Measurements from ENCODE around the gene CLIC6.
A peak's percentile ranks its signal among the peaks of the same experiment; 100 is the strongest.

The CLIC6 gene

DNA sequence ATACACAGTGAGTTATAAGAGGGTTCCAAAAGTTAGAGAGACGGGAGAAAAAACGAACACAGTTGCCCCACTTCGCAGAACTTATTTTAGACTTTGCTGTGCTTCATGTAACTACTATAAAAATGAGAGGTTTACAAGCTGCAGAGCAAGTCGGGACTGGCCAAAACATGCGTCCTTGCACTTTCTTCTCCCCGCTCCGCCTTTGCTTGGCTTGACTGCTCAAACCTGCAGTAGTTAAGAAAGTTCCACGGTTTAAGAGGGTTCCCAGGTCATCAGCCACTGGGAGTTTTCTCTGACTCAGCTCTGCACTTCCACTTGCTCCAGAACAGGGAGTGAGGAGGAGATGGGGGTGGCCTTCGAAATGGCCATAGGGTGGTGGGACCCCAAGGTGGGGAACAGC lies 36.2 kb downstream of the CLIC6 start:
- Histone ChIP-seq H3K14ac (ENCODE audit: low read length in 2 of 2) (no peak overlapping the region), H3K23ac (ENCODE audit: low read length in 2 of 2) (no peak overlapping the region), H3K36me3 (ENCODE audit: control insufficient read depth in 1 of 2, insufficient read depth in 2 of 2, low read depth in 1 of 2, low read length in 2 of 2) (no peaks in the 10 kb centered on the region), H3K27ac (ENCODE audit: low read length, poor library complexity, severe bottlenecking) (no peak overlapping the region), H3K4me3 (ENCODE audit: insufficient read depth in 1 of 2, low read depth in 1 of 2, low read length in 2 of 2) (peak overlapping the region in 1 of 2 experiments; percentile 42), H2BK15ac (ENCODE audit: low read depth, poor library complexity, severe bottlenecking) (no peak overlapping the region), H4K91ac (ENCODE audit: low read length) (no peak overlapping the region), H2AK5ac (ENCODE audit: low read length, severe bottlenecking) (no peak overlapping the region), H2BK5ac (ENCODE audit: low read depth, low read length, poor library complexity, severe bottlenecking) (no peak overlapping the region), H3K4ac (ENCODE audit: low read depth in 1 of 2, low read length in 2 of 2) (no peak overlapping the region), H3K9me3 (ENCODE audit: control insufficient read depth, low read length) (no peaks in the 10 kb centered on the region), H3K27me3 (ENCODE audit: control insufficient read depth in 1 of 2, insufficient read depth in 1 of 2, low read length in 2 of 2) (peaks cover 0 to 50% of the 10 kb centered on the region in 2 experiments), H4K8ac (ENCODE audit: low read length) (no peak overlapping the region), H3K9ac (ENCODE audit: low read length) (peak overlapping the region; percentile 85), H3K79me1 (replicated peaks; ENCODE audit: low read length, poor library complexity, severe bottlenecking) (no peaks in the 10 kb centered on the region), H2AFZ (ENCODE audit: low read depth, low read length) (no peak overlapping the region), H2BK12ac (ENCODE audit: low read length in 2 of 2) (no peak overlapping the region), H3K4me2 (ENCODE audit: low read length, poor library complexity, severe bottlenecking) (no peak overlapping the region), H2BK120ac (ENCODE audit: low read depth, low read length) (no peak overlapping the region), H3K18ac (ENCODE audit: low read depth in 1 of 2, low read length in 2 of 2) (no peak overlapping the region), H3K4me1 (ENCODE audit: control insufficient read depth, insufficient read depth, low read depth, low read length) (peaks cover 2% of the 10 kb centered on the region)
- no peak for DNase-seq
- WGBS: 89% methylated on average over 9 of the region's 9 CpGs

DNA sequence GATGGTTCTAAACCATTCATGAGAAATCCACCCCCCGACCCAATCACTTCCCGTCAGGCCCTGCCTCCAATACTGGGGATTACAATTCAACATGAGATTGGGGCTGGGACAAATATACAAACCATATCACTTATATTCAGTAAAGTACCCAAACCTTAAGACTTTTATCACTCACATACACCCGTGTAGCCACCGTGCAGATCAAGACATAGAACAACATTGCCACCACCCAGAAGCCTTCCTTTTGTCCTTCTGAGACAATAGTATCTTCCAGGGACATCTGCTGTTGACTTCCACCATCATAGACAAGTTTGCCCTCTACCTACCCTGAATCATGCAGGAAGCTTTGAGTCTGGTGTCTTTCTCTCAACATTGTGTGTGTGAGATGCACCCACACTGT lies 37.5 kb downstream of the CLIC6 start:
- H3K79me1 ChIP-seq (replicated peaks; ENCODE audit: low read length, poor library complexity, severe bottlenecking): no peaks in the 10 kb centered on the region

DNA sequence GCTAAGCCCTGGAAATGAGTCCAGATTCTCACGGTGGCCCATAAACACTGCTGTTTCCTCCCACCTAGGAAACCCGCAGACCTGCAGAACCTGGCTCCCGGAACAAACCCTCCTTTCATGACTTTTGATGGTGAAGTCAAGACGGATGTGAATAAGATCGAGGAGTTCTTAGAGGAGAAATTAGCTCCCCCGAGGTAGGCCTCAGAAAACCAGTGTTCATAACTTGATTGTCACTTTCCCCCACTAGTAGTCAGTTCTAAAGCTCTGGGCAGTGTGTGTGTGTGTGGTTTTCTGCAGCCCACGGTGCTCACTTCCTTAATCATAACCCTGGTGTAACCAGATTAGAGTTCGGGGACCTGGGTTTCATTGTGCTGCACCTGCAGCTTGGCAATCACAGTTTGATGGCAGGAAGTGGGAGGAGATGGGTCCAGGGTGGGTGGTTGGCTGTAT lies 39.1 kb downstream of the CLIC6 start:
- Histone ChIP-seq H3K9me3 (ENCODE audit: control insufficient read depth, low read length) (no peaks in the 10 kb centered on the region), H3K4me2 (ENCODE audit: low read length, poor library complexity, severe bottlenecking) (no peak overlapping the region), H3K4me1 (ENCODE audit: control insufficient read depth, insufficient read depth, low read depth, low read length) (no peaks in the 10 kb centered on the region), H3K4me3 (ENCODE audit: insufficient read depth in 1 of 2, low read depth in 1 of 2, low read length in 2 of 2) (no peak overlapping the region), H3K18ac (ENCODE audit: low read depth in 1 of 2, low read length in 2 of 2) (no peak overlapping the region), H3K79me1 (replicated peaks; ENCODE audit: low read length, poor library complexity, severe bottlenecking) (no peaks in the 10 kb centered on the region), H2BK12ac (ENCODE audit: low read length in 2 of 2) (no peak overlapping the region), H4K91ac (ENCODE audit: low read length) (no peak overlapping the region), H2BK120ac (ENCODE audit: low read depth, low read length) (no peak overlapping the region), H2BK5ac (ENCODE audit: low read depth, low read length, poor library complexity, severe bottlenecking) (no peak overlapping the region), H3K27ac (ENCODE audit: low read length, poor library complexity, severe bottlenecking) (no peak overlapping the region), H4K8ac (ENCODE audit: low read length) (no peak overlapping the region), H2AFZ (ENCODE audit: low read depth, low read length) (no peak overlapping the region), H3K27me3 (ENCODE audit: control insufficient read depth in 1 of 2, insufficient read depth in 1 of 2, low read length in 2 of 2) (peaks cover 0 to 52% of the 10 kb centered on the region in 2 experiments), H3K14ac (ENCODE audit: low read length in 2 of 2) (no peak overlapping the region), H2BK15ac (ENCODE audit: low read depth, poor library complexity, severe bottlenecking) (no peak overlapping the region), H2AK5ac (ENCODE audit: low read length, severe bottlenecking) (no peak overlapping the region), H3K23ac (ENCODE audit: low read length in 2 of 2) (no peak overlapping the region), H3K4ac (ENCODE audit: low read depth in 1 of 2, low read length in 2 of 2) (no peak overlapping the region), H3K9ac (ENCODE audit: low read length) (no peak overlapping the region), H3K36me3 (ENCODE audit: control insufficient read depth in 1 of 2, insufficient read depth in 2 of 2, low read depth in 1 of 2, low read length in 2 of 2) (no peaks in the 10 kb centered on the region)
- no peak for DNase-seq
- WGBS: 86% methylated on average over 8 of the region's 8 CpGs

More for the DNA sequence above, 37.5 kb downstream of the CLIC6 start:
- Histone ChIP-seq H2AFZ (ENCODE audit: low read depth, low read length) (no peak overlapping the region), H3K4me2 (ENCODE audit: low read length, poor library complexity, severe bottlenecking) (no peak overlapping the region), H4K8ac (ENCODE audit: low read length) (no peak overlapping the region), H3K4me3 (ENCODE audit: insufficient read depth in 1 of 2, low read depth in 1 of 2, low read length in 2 of 2) (no peak overlapping the region), H3K9ac (ENCODE audit: low read length) (no peak overlapping the region), H3K18ac (ENCODE audit: low read depth in 1 of 2, low read length in 2 of 2) (no peak overlapping the region), H3K23ac (ENCODE audit: low read length in 2 of 2) (no peak overlapping the region), H2BK5ac (ENCODE audit: low read depth, low read length, poor library complexity, severe bottlenecking) (no peak overlapping the region), H3K27ac (ENCODE audit: low read length, poor library complexity, severe bottlenecking) (no peak overlapping the region), H2BK12ac (ENCODE audit: low read length in 2 of 2) (no peak overlapping the region), H2AK5ac (ENCODE audit: low read length, severe bottlenecking) (no peak overlapping the region), H4K91ac (ENCODE audit: low read length) (no peak overlapping the region), H3K14ac (ENCODE audit: low read length in 2 of 2) (no peak overlapping the region), H3K9me3 (ENCODE audit: control insufficient read depth, low read length) (no peaks in the 10 kb centered on the region), H3K4me1 (ENCODE audit: control insufficient read depth, insufficient read depth, low read depth, low read length) (peaks cover 2% of the 10 kb centered on the region), H3K36me3 (ENCODE audit: control insufficient read depth in 1 of 2, insufficient read depth in 2 of 2, low read depth in 1 of 2, low read length in 2 of 2) (no peaks in the 10 kb centered on the region), H3K27me3 (ENCODE audit: control insufficient read depth in 1 of 2, insufficient read depth in 1 of 2, low read length in 2 of 2) (peaks cover 0 to 50% of the 10 kb centered on the region in 2 experiments), H2BK120ac (ENCODE audit: low read depth, low read length) (no peak overlapping the region), H3K4ac (ENCODE audit: low read depth in 1 of 2, low read length in 2 of 2) (no peak overlapping the region), H2BK15ac (ENCODE audit: low read depth, poor library complexity, severe bottlenecking) (no peak overlapping the region)
- 88% methylated on average over 4 of the region's 4 CpGs for WGBS
- DNase-seq: no peak

DNA sequence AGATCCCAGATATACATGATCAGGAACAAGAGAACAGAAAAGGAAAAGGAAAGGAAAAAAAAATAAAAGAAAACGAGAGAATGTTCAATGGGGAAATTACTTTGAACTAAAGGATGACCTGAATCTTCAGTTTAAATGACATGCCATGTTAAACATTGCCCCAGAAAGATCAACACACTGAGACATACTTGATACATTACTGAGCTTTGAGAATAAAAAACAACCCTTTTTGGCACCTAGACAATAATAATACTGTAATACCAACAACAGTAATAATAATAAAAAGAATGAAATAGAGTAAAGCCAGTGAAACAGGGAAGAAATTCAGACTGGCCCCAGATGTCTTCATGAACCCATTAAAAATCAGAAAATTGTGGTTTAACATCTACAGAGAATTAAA lies 44.8 kb downstream of the CLIC6 start:
- H4K8ac ChIP-seq (ENCODE audit: low read length): no peak overlapping the region
- H3K4ac ChIP-seq (ENCODE audit: low read depth in 1 of 2, low read length in 2 of 2): no peak overlapping the region
- no peak overlapping the region for H2AFZ ChIP-seq (ENCODE audit: low read depth, low read length)
- H3K4me1 ChIP-seq (ENCODE audit: control insufficient read depth, insufficient read depth, low read depth, low read length): no peaks in the 10 kb centered on the region
- no peak overlapping the region for H3K4me3 ChIP-seq (ENCODE audit: insufficient read depth in 1 of 2, low read depth in 1 of 2, low read length in 2 of 2)
- H3K36me3 ChIP-seq (ENCODE audit: control insufficient read depth in 1 of 2, insufficient read depth in 2 of 2, low read depth in 1 of 2, low read length in 2 of 2): no peaks in the 10 kb centered on the region
- no peak overlapping the region for H4K91ac ChIP-seq (ENCODE audit: low read length)
- no peak overlapping the region for H3K18ac ChIP-seq (ENCODE audit: low read depth in 1 of 2, low read length in 2 of 2)
- no peak overlapping the region for H3K23ac ChIP-seq (ENCODE audit: low read length in 2 of 2)
- no peak for DNase-seq
- no peak overlapping the region for H3K27ac ChIP-seq (ENCODE audit: low read length, poor library complexity, severe bottlenecking)
- H3K9ac ChIP-seq (ENCODE audit: low read length): no peak overlapping the region
- no peak overlapping the region for H2BK5ac ChIP-seq (ENCODE audit: low read depth, low read length, poor library complexity, severe bottlenecking)
- H3K27me3 ChIP-seq (ENCODE audit: control insufficient read depth in 1 of 2, insufficient read depth in 1 of 2, low read length in 2 of 2): peaks cover 0 to 28% of the 10 kb centered on the region in 2 experiments
- H2BK120ac ChIP-seq (ENCODE audit: low read depth, low read length): no peak overlapping the region
- 50% methylated on average over 1 of the region's 1 CpG for WGBS
- no peak overlapping the region for H3K14ac ChIP-seq (ENCODE audit: low read length in 2 of 2)
- H2BK12ac ChIP-seq (ENCODE audit: low read length in 2 of 2): no peak overlapping the region
- no peaks in the 10 kb centered on the region for H3K79me1 ChIP-seq (replicated peaks; ENCODE audit: low read length, poor library complexity, severe bottlenecking)
- no peak overlapping the region for H2AK5ac ChIP-seq (ENCODE audit: low read length, severe bottlenecking)
- H2BK15ac ChIP-seq (ENCODE audit: low read depth, poor library complexity, severe bottlenecking): no peak overlapping the region
- no peaks in the 10 kb centered on the region for H3K9me3 ChIP-seq (ENCODE audit: control insufficient read depth, low read length)
- no peak overlapping the region for H3K4me2 ChIP-seq (ENCODE audit: low read length, poor library complexity, severe bottlenecking)
